ENCODE measurements around the gene APOBEC3H.

Gene APOBEC3H

GRCh38 chr22:39117585-39118191 lies 20.6 kb downstream of the APOBEC3H start:
- Histone ChIP-seq H3K27ac (ENCODE audit: low read length) (no peak overlapping the region), H3K27me3 (ENCODE audit: low read depth, low read length) (no peaks in the 10 kb centered on the region), H3K4me1 (ENCODE audit: control insufficient read depth in 1 of 2, insufficient read depth in 2 of 2, low read length in 2 of 2) (no peaks in the 10 kb centered on the region), H3K36me3 (ENCODE audit: control insufficient read depth in 1 of 2, insufficient read depth in 2 of 2, low read length in 2 of 2) (no peaks in the 10 kb centered on the region), H3K9me3 (ENCODE audit: control insufficient read depth in 1 of 2, low read length in 2 of 2) (no peaks in the 10 kb centered on the region), H3K4me3 (ENCODE audit: low read depth in 1 of 2, low read length in 2 of 2) (no peak overlapping the region)

- no peak overlapping the region for H3K4me3 ChIP-seq (ENCODE audit: low read depth in 1 of 2, low read length in 2 of 2)
- H3K27ac ChIP-seq (ENCODE audit: low read length), result no peak overlapping the region
- H3K36me3 ChIP-seq (ENCODE audit: control insufficient read depth in 1 of 2, insufficient read depth in 2 of 2, low read length in 2 of 2), result no peaks in the 10 kb centered on the region
- H3K4me1 ChIP-seq (ENCODE audit: control insufficient read depth in 1 of 2, insufficient read depth in 2 of 2, low read length in 2 of 2), result no peaks in the 10 kb centered on the region
- H3K27me3 ChIP-seq (ENCODE audit: low read depth, low read length), result no peaks in the 10 kb centered on the region
- H3K9me3 ChIP-seq (ENCODE audit: control insufficient read depth in 1 of 2, low read length in 2 of 2), result no peaks in the 10 kb centered on the region
Observed at GRCh38 chr22:39120983-39121382, 23.9 kb downstream of the APOBEC3H start.

- Histone ChIP-seq H3K9me3 (ENCODE audit: control insufficient read depth in 1 of 2, low read length in 2 of 2) (no peaks in the 10 kb centered on the region), H3K4me3 (ENCODE audit: low read depth in 1 of 2, low read length in 2 of 2) (no peak overlapping the region), H3K4me1 (ENCODE audit: control insufficient read depth in 1 of 2, insufficient read depth in 2 of 2, low read length in 2 of 2) (no peaks in the 10 kb centered on the region), H3K36me3 (ENCODE audit: control insufficient read depth in 1 of 2, insufficient read depth in 2 of 2, low read length in 2 of 2) (no peaks in the 10 kb centered on the region), H3K27me3 (ENCODE audit: low read depth, low read length) (no peaks in the 10 kb centered on the region), H3K27ac (ENCODE audit: low read length) (no peak overlapping the region)
Observed at GRCh38 chr22:39122772-39123470, 25.9 kb downstream of the APOBEC3H start.

- H3K4me1 ChIP-seq (ENCODE audit: control insufficient read depth in 1 of 2, insufficient read depth in 2 of 2, low read length in 2 of 2), result no peaks in the 10 kb centered on the region
- H3K27ac ChIP-seq (ENCODE audit: low read length), result no peak overlapping the region
- no peaks in the 10 kb centered on the region for H3K36me3 ChIP-seq (ENCODE audit: control insufficient read depth in 1 of 2, insufficient read depth in 2 of 2, low read length in 2 of 2)
- no peak overlapping the region for H3K4me3 ChIP-seq (ENCODE audit: low read depth in 1 of 2, low read length in 2 of 2)
- H3K27me3 ChIP-seq (ENCODE audit: low read depth, low read length), result no peaks in the 10 kb centered on the region
- no peaks in the 10 kb centered on the region for H3K9me3 ChIP-seq (ENCODE audit: control insufficient read depth in 1 of 2, low read length in 2 of 2)
Observed at GRCh38 chr22:39123751-39124581, 26.9 kb downstream of the APOBEC3H start.

- H3K27ac ChIP-seq (ENCODE audit: low read length), result no peak overlapping the region
- H3K4me1 ChIP-seq (ENCODE audit: control insufficient read depth in 1 of 2, insufficient read depth in 2 of 2, low read length in 2 of 2), result peaks cover 0 to 4% of the 10 kb centered on the region in 2 donors
- H3K27me3 ChIP-seq (ENCODE audit: low read depth, low read length), result no peaks in the 10 kb centered on the region
- H3K4me3 ChIP-seq (ENCODE audit: low read depth in 1 of 2, low read length in 2 of 2), result no peak overlapping the region
- H3K9me3 ChIP-seq (ENCODE audit: control insufficient read depth in 1 of 2, low read length in 2 of 2), result no peaks in the 10 kb centered on the region
- peaks cover 0 to 3% of the 10 kb centered on the region in 2 donors for H3K36me3 ChIP-seq (ENCODE audit: control insufficient read depth in 1 of 2, insufficient read depth in 2 of 2, low read length in 2 of 2)
Observed at GRCh38 chr22:39125622-39126021, 28.6 kb downstream of the APOBEC3H start.

- no peak overlapping the region for H3K27ac ChIP-seq (ENCODE audit: low read length)
- peaks cover 0 to 16% of the 10 kb centered on the region in 2 donors for H3K4me1 ChIP-seq (ENCODE audit: control insufficient read depth in 1 of 2, insufficient read depth in 2 of 2, low read length in 2 of 2)
- peaks cover 12 to 15% of the 10 kb centered on the region in 2 donors for H3K36me3 ChIP-seq (ENCODE audit: control insufficient read depth in 1 of 2, insufficient read depth in 2 of 2, low read length in 2 of 2)
- no peaks in the 10 kb centered on the region for H3K27me3 ChIP-seq (ENCODE audit: low read depth, low read length)
- H3K9me3 ChIP-seq (ENCODE audit: control insufficient read depth in 1 of 2, low read length in 2 of 2), result no peaks in the 10 kb centered on the region
- no peak overlapping the region for H3K4me3 ChIP-seq (ENCODE audit: low read depth in 1 of 2, low read length in 2 of 2)
Observed at GRCh38 chr22:39128508-39128907, 31.5 kb downstream of the APOBEC3H start.

- H3K9me3 ChIP-seq (ENCODE audit: control insufficient read depth in 1 of 2, low read length in 2 of 2), result no peaks in the 10 kb centered on the region
Observed at GRCh38 chr22:39129081-39129480, 32.0 kb downstream of the APOBEC3H start.

GRCh38 chr22:39129746-39130145 lies 32.7 kb downstream of the APOBEC3H start:
- Histone ChIP-seq H3K4me1 (ENCODE audit: control insufficient read depth in 1 of 2, insufficient read depth in 2 of 2, low read length in 2 of 2) (peaks cover 0 to 17% of the 10 kb centered on the region in 2 donors), H3K4me3 (ENCODE audit: low read depth in 1 of 2, low read length in 2 of 2) (no peak overlapping the region), H3K36me3 (ENCODE audit: control insufficient read depth in 1 of 2, insufficient read depth in 2 of 2, low read length in 2 of 2) (peaks cover 12 to 24% of the 10 kb centered on the region in 2 donors), H3K27ac (ENCODE audit: low read length) (no peak overlapping the region), H3K27me3 (ENCODE audit: low read depth, low read length) (no peaks in the 10 kb centered on the region), H3K9me3 (ENCODE audit: control insufficient read depth in 1 of 2, low read length in 2 of 2) (no peaks in the 10 kb centered on the region)

More at GRCh38 chr22:39129081-39129480, 32.0 kb downstream of the APOBEC3H start:
- peaks cover 0 to 16% of the 10 kb centered on the region in 2 donors for H3K4me1 ChIP-seq (ENCODE audit: control insufficient read depth in 1 of 2, insufficient read depth in 2 of 2, low read length in 2 of 2)
- H3K27ac ChIP-seq (ENCODE audit: low read length), result no peak overlapping the region
- H3K4me3 ChIP-seq (ENCODE audit: low read depth in 1 of 2, low read length in 2 of 2), result no peak overlapping the region
- H3K36me3 ChIP-seq (ENCODE audit: control insufficient read depth in 1 of 2, insufficient read depth in 2 of 2, low read length in 2 of 2), result peaks cover 12 to 21% of the 10 kb centered on the region in 2 donors
- no peaks in the 10 kb centered on the region for H3K27me3 ChIP-seq (ENCODE audit: low read depth, low read length)

GRCh38 chr22:39130152-39130704 lies 33.2 kb downstream of the APOBEC3H start:
- Histone ChIP-seq H3K27ac (ENCODE audit: low read length) (no peak overlapping the region), H3K36me3 (ENCODE audit: control insufficient read depth in 1 of 2, insufficient read depth in 2 of 2, low read length in 2 of 2) (peaks cover 12 to 24% of the 10 kb centered on the region in 2 donors), H3K4me1 (ENCODE audit: control insufficient read depth in 1 of 2, insufficient read depth in 2 of 2, low read length in 2 of 2) (peaks cover 0 to 22% of the 10 kb centered on the region in 2 donors)

GRCh38 chr22:39130892-39131855 lies 34.1 kb downstream of the APOBEC3H start:
- no peak overlapping the region for H3K27ac ChIP-seq (ENCODE audit: low read length)
- no peaks in the 10 kb centered on the region for H3K27me3 ChIP-seq (ENCODE audit: low read depth, low read length)
- no peaks in the 10 kb centered on the region for H3K9me3 ChIP-seq (ENCODE audit: control insufficient read depth in 1 of 2, low read length in 2 of 2)
- H3K4me3 ChIP-seq (ENCODE audit: low read depth in 1 of 2, low read length in 2 of 2), result no peak overlapping the region
- peaks cover 12 to 26% of the 10 kb centered on the region in 2 donors for H3K36me3 ChIP-seq (ENCODE audit: control insufficient read depth in 1 of 2, insufficient read depth in 2 of 2, low read length in 2 of 2)
- H3K4me1 ChIP-seq (ENCODE audit: control insufficient read depth in 1 of 2, insufficient read depth in 2 of 2, low read length in 2 of 2), result peaks cover 0 to 26% of the 10 kb centered on the region in 2 donors

More at GRCh38 chr22:39130152-39130704, 33.2 kb downstream of the APOBEC3H start:
- Histone ChIP-seq H3K4me3 (ENCODE audit: low read depth in 1 of 2, low read length in 2 of 2) (no peak overlapping the region), H3K9me3 (ENCODE audit: control insufficient read depth in 1 of 2, low read length in 2 of 2) (no peaks in the 10 kb centered on the region), H3K27me3 (ENCODE audit: low read depth, low read length) (no peaks in the 10 kb centered on the region)

All from muscle layer of duodenum (tissue), 2 donors.